Activated CD8-positive, alpha-beta memory T cell treated with anti-CD3 and anti-CD28 coated beads, Interleukin-2, amount 50 U/mL, for 1 hour (primary cell): ENCODE data around the gene LDLRAD3.

ENCODE experiments used
- DNase-seq: peaks from one replicate; pipeline ENCODE4 v3.0.0-alpha.2; 2020; ENCODE audit errors: extremely low read depth

LDLRAD3 gene

GRCh38 chr11:35927104-35927503 is 16.8 kb upstream of the LDLRAD3 start:
- no peak for DNase-seq

GRCh38 chr11:35927682-35928081 is 16.2 kb upstream of the LDLRAD3 start:
- no peak for DNase-seq

- no peak for DNase-seq
Measured at GRCh38 chr11:35928688-35929395, 15.0 kb upstream of the LDLRAD3 start.

- DNase-seq, result no peak
Measured at GRCh38 chr11:35930466-35930865, 13.4 kb upstream of the LDLRAD3 start.

- no peak for DNase-seq
Measured at GRCh38 chr11:35932121-35932520, 11.7 kb upstream of the LDLRAD3 start.

GRCh38 chr11:35932681-35933319 is 11.1 kb upstream of the LDLRAD3 start:
- no peak for DNase-seq

GRCh38 chr11:35933320-35933871 is 10.5 kb upstream of the LDLRAD3 start:
- DNase-seq, result no peak

GRCh38 chr11:35934271-35934670 is 9.6 kb upstream of the LDLRAD3 start:
- no peak for DNase-seq

- no peak for DNase-seq
Measured at GRCh38 chr11:35934981-35935380, 8.9 kb upstream of the LDLRAD3 start.

- no peak for DNase-seq
Measured at GRCh38 chr11:35935390-35935789, 8.5 kb upstream of the LDLRAD3 start.

- DNase-seq, result no peak
Measured at GRCh38 chr11:35937111-35937510, 6.8 kb upstream of the LDLRAD3 start.

GRCh38 chr11:35937700-35938099 is 6.2 kb upstream of the LDLRAD3 start:
- no peak for DNase-seq

- DNase-seq, result no peak
Measured at GRCh38 chr11:35938231-35938630, 5.6 kb upstream of the LDLRAD3 start.

GRCh38 chr11:35943309-35943708 is 553 bp upstream of the LDLRAD3 start:
- DNase-seq, result no peak

GRCh38 chr11:35944503-35945136 is 758 bp downstream of the LDLRAD3 start:
- DNase-seq, result no peak

- DNase-seq, result no peak
Measured at GRCh38 chr11:35945137-35945518, 1.3 kb downstream of the LDLRAD3 start.

GRCh38 chr11:35946766-35947165 is 2.9 kb downstream of the LDLRAD3 start:
- DNase-seq, result no peak

- DNase-seq, result no peak
Measured at GRCh38 chr11:35947437-35947836, 3.6 kb downstream of the LDLRAD3 start.

- DNase-seq, result no peak
Measured at GRCh38 chr11:35949242-35949641, 5.4 kb downstream of the LDLRAD3 start.

- no peak for DNase-seq
Measured at GRCh38 chr11:35950082-35950481, 6.2 kb downstream of the LDLRAD3 start.

- DNase-seq, result no peak
Measured at GRCh38 chr11:35951680-35952079, 7.8 kb downstream of the LDLRAD3 start.

GRCh38 chr11:35953081-35953760 is 9.4 kb downstream of the LDLRAD3 start:
- DNase-seq, result no peak
